ENCODE data around the gene SCAANT1. TPM values are rescaled to one million over a fixed set of nuclear protein-coding genes. Genes with fewer than 3 reads are reported as not detected.

The SCAANT1 gene
- total RNA-seq, 1 experiment from 2014 or later = not detected

DNA sequence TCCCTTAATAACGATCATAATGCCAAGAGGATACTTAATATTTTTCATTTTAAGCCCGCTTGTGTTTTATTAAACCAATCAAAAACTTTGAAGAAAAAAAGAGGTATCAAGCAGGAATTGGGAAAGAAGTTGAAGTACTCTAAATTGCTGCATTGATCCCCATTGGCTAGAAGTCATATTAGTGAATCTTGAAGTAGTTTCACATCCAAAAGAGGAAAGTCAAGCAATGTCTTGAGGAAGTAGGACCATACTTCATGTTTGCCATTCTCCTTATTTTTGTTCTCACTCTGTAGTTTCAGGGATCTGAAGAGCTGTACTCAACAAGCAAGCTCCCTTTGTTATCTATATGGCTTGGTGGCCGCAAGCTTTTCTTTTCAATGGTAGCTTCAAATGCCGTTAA, 2.2 kb downstream of the SCAANT1 start:
- H3T11ph ChIP-seq (ENCODE audit: low read length) = no peak overlapping the region
- Mint-ChIP-seq H3K27me3 (ENCODE audit: low read depth) (no peaks in the 10 kb centered on the region; the same call in none of the 2 replicates), H3K36me3 (ENCODE audit: insufficient read depth in 1 of 3, low read depth in 3 of 3) (peaks cover 4 to 11% (median 7%) of the 10 kb centered on the region in 3 experiments; a peak in 6 of 7 replicates), H3K4me1 (peaks cover 21 to 26% of the 10 kb centered on the region in 2 experiments), H3K9me3 (no peaks in the 10 kb centered on the region; a peak in 1 of 5 replicates), H3K27ac (no peak overlapping the region), H3K4me3 (no peak overlapping the region)
- H3K4ac ChIP-seq (ENCODE audit: low read depth, low read length) = no peak overlapping the region
- WGBS (ENCODE audit: extremely low coverage, insufficient read length, low lambda C conversion rate) = no CpG with 5 or more reads among the region's 4 CpGs
- no peak overlapping the region for H4K5ac ChIP-seq (ENCODE audit: insufficient read length, low read depth, low read length)
- H3K23ac ChIP-seq (ENCODE audit: insufficient read length, low read depth, low read length) = no peak overlapping the region
- no peak for DNase-seq
- no peak overlapping the region for H2AFZ ChIP-seq (ENCODE audit: low read length)
- H2BK20ac ChIP-seq (ENCODE audit: low read depth, low read length, poor library complexity, severe bottlenecking) = no peak overlapping the region
- H3K79me1 ChIP-seq (ENCODE audit: insufficient read depth, low read depth, low read length, poor library complexity, severe bottlenecking) = no peaks in the 10 kb centered on the region
- no peak overlapping the region for H3K9ac ChIP-seq (ENCODE audit: extremely low read depth, insufficient read length, low read length)
- no peaks in the 10 kb centered on the region for H4K20me1 ChIP-seq (ENCODE audit: control insufficient read depth, insufficient read depth, insufficient read length)
- H3K56ac ChIP-seq (ENCODE audit: insufficient read length, low read depth, low read length) = no peak overlapping the region
- peaks cover 10% of the 10 kb centered on the region for H3K23me2 ChIP-seq (ENCODE audit: insufficient read length, low read depth, low read length, poor library complexity, severe bottlenecking)
- no peaks in the 10 kb centered on the region for H3K4me1 ChIP-seq (ENCODE audit: insufficient read depth, low read length)
- no peak overlapping the region for H4K91ac ChIP-seq (ENCODE audit: insufficient read length, low read depth, low read length)
- H3K4me2 ChIP-seq (ENCODE audit: insufficient read depth, insufficient read length, low read length) = no peak overlapping the region
- H3K27me3 ChIP-seq (ENCODE audit: insufficient read depth, low read length) = no peaks in the 10 kb centered on the region
- no peak overlapping the region for H3K27ac ChIP-seq (ENCODE audit: insufficient read length, low read depth, low read length)
- H2AK5ac ChIP-seq (ENCODE audit: insufficient read length, low read length) = no peak overlapping the region
- H3K14ac ChIP-seq (ENCODE audit: insufficient read depth, low read length) = no peak overlapping the region
- H2BK5ac ChIP-seq (ENCODE audit: insufficient read length, low read length) = no peak overlapping the region
- no peak overlapping the region for H2BK120ac ChIP-seq (ENCODE audit: low read depth, low read length, poor library complexity, severe bottlenecking)
- H3K18ac ChIP-seq (ENCODE audit: insufficient read length, low read depth, low read length) = no peak overlapping the region
- TF ChIP-seq CTCF (conservative IDR thresholded peaks at IDR 0.05) = no peak
- H4K8ac ChIP-seq (replicated peaks; ENCODE audit: insufficient read length, low read depth, low read length) = no peak overlapping the region
- H2BK15ac ChIP-seq (ENCODE audit: low read depth, low read length) = no peak overlapping the region
- no peaks in the 10 kb centered on the region for H3K9me3 ChIP-seq (ENCODE audit: control insufficient read depth, low read depth, low read length)
- H2BK12ac ChIP-seq (ENCODE audit: insufficient read length, low read depth, low read length) = no peak overlapping the region
- no peaks in the 10 kb centered on the region for H3K79me2 ChIP-seq (ENCODE audit: insufficient read depth, low read length)

Data from H9 (cell line).